ENCODE measurements around the gene NTF3. TPM values are rescaled to one million over a fixed set of nuclear protein-coding genes. Genes with fewer than 3 reads are reported as not detected.

Gene NTF3
- polyA plus RNA-seq, 1 of the 3 experiments (the other 2 are of a cell fraction) = not detected

- Histone ChIP-seq H2AFZ (ENCODE audit: low read depth) (no peak overlapping the region), H3K9ac (no peak overlapping the region), H3K79me2 (ENCODE audit: insufficient read depth) (no peaks in the 10 kb centered on the region), H3K4me2 (no peak overlapping the region), H3K27me3 (ENCODE audit: insufficient read depth) (peaks cover 53% of the 10 kb centered on the region; the same call in 1 of the 2 replicates), H3K9me3 (no peaks in the 10 kb centered on the region), H3K4me1 (ENCODE audit: control insufficient read depth in 1 of 2, insufficient read depth in 2 of 2, low read depth in 1 of 2, low read length in 1 of 2) (no peaks in the 10 kb centered on the region), H3K4me3 (ENCODE audit: low read depth in 2 of 2, low read length in 1 of 2) (no peak overlapping the region), H3K9me2 (no peaks in the 10 kb centered on the region), H3F3A (replicated peaks; ENCODE audit: insufficient read depth) (no peaks in the 10 kb centered on the region), H3K27ac (ENCODE audit: low read depth in 2 of 2, low read length in 1 of 2) (no peak overlapping the region), H4K20me1 (ENCODE audit: insufficient read depth) (no peaks in the 10 kb centered on the region), H3K36me3 (replicated peaks in 1 of 2; ENCODE audit: control insufficient read depth in 1 of 2, insufficient read depth in 2 of 2, low read length in 1 of 2) (no peaks in the 10 kb centered on the region)
- ChIA-PET CTCF (interaction anchor here (1.1 to 1.2 kb wide), 2 partner anchors 14 to 125 kb away, joined by 4 to 5 read pairs; no protein-coding TSS in a partner anchor), POLR2A (no interaction called here)
- DNase-seq = no peak
- 38% methylated on average over 12 of the region's 12 CpGs for WGBS (ENCODE audit: low lambda C conversion rate)
- no peak for TF ChIP-seq JUND (IDR thresholded peaks at IDR 0.05)
- no peak for TF ChIP-seq USF1 (IDR thresholded peaks at IDR 0.05; ENCODE audit: borderline replicate concordance, low read depth)
- no peak for TF ChIP-seq FOXJ3 (CRISPR knock-in tag; IDR thresholded peaks at IDR 0.05)
- no peak for TF ChIP-seq REST (IDR thresholded peaks at IDR 0.05; ENCODE audit: low read depth, low read length)
- no peak for TF ChIP-seq SMC3 (IDR thresholded peaks at IDR 0.05; ENCODE audit: low read depth, low read length)
- no peak for TF ChIP-seq MEF2A (IDR thresholded peaks at IDR 0.05; ENCODE audit: borderline replicate concordance, low read depth)
- TF ChIP-seq FOSL2 (IDR thresholded peaks at IDR 0.05; ENCODE audit: borderline replicate concordance, low read depth) = no peak
- TF ChIP-seq POLR2AphosphoS5 (IDR thresholded peaks at IDR 0.05; ENCODE audit: low read depth, low read length) = no peak
- no peak for TF ChIP-seq TCF12 (IDR thresholded peaks at IDR 0.05)
- TF ChIP-seq ELF1 (IDR thresholded peaks at IDR 0.05) = no peak
- TF ChIP-seq MAX (IDR thresholded peaks at IDR 0.05; ENCODE audit: low read depth) = no peak
- TF ChIP-seq PBX3 (IDR thresholded peaks at IDR 0.05) = no peak
- TF ChIP-seq RAD21 (IDR thresholded peaks at IDR 0.05; ENCODE audit: low read length) = no peak
- no peak for TF ChIP-seq NRF1 (IDR thresholded peaks at IDR 0.05; ENCODE audit: low read depth, low read length)
- TF ChIP-seq EP300 (IDR thresholded peaks at IDR 0.05; ENCODE audit: borderline replicate concordance in 1 of 2, low read depth in 1 of 2, low read length in 1 of 2) = no peak
- TF ChIP-seq RCOR1 (IDR thresholded peaks at IDR 0.05; ENCODE audit: low read length) = no peak
- TF ChIP-seq EZH2phosphoT487 (IDR thresholded peaks at IDR 0.05; ENCODE audit: borderline replicate concordance, low read depth) = no peak
- no peak for TF ChIP-seq MXI1 (IDR thresholded peaks at IDR 0.05; ENCODE audit: low read depth, low read length)
- no peak for TF ChIP-seq GABPA (IDR thresholded peaks at IDR 0.05; ENCODE audit: low read depth)
Measured at GRCh38 chr12:5524116-5524768, 92.3 kb downstream of the NTF3 start.
